Neural progenitor cell (in vitro differentiated cells): Measurements from ENCODE around the gene ARL17B.
"Not testable (repeated sequence)": the region's sequence is repeated elsewhere in the genome, so short reads cannot be mapped to it uniquely, and the experiment has no call there.

Experiments
- CTCF ChIP-seq: fragments of 200-600 bp; sonication (generic); IDR thresholded peaks from 2 replicates; pipeline ENCODE4 v1.5.1; 2017; ENCODE audit warnings: antibody characterized with exemption, mild to moderate bottlenecking
- EZH2 ChIP-seq: fragments of 200-600 bp; sonication (generic); IDR thresholded peaks from 2 replicates; pipeline ENCODE4 v1.6.1; 2017; ENCODE audit warnings: antibody characterized with exemption, mild to moderate bottlenecking, moderate library complexity

DNA sequence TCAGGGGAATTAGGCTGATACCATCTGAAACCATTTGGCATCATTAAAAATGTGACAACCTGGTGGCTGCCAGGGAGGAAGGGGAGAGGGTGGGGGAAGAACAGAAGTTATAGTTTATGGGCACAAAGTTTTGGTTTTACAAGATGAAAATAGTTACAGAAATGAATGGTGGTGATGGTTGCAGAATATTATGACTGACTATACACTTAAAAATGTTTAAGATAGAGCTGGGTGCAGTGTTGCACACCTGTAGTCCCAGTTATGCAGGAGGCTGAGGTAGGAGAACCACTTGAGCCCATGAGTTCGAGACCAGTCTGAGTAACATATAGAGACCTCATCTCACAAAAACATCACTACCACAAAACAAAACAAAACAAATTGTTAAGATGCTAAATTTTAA is 12.5 kb downstream of the ARL17B start:
- TF ChIP-seq EZH2, CTCF: not testable (repeated sequence)
